ENCODE data around the gene POMGNT1.

Gene POMGNT1

GRCh38 chr1:46186076-46186475 is 12.2 kb downstream of the POMGNT1 start:
- H3K27ac ChIP-seq: peak overlapping the region; percentile 99
- TF ChIP-seq, protein P1, sequence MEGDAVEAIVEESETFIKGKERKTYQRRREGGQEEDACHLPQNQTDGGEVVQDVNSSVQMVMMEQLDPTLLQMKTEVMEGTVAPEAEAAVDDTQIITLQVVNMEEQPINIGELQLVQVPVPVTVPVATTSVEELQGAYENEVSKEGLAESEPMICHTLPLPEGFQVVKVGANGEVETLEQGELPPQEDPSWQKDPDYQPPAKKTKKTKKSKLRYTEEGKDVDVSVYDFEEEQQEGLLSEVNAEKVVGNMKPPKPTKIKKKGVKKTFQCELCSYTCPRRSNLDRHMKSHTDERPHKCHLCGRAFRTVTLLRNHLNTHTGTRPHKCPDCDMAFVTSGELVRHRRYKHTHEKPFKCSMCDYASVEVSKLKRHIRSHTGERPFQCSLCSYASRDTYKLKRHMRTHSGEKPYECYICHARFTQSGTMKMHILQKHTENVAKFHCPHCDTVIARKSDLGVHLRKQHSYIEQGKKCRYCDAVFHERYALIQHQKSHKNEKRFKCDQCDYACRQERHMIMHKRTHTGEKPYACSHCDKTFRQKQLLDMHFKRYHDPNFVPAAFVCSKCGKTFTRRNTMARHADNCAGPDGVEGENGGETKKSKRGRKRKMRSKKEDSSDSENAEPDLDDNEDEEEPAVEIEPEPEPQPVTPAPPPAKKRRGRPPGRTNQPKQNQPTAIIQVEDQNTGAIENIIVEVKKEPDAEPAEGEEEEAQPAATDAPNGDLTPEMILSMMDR (IDR thresholded peaks at IDR 0.05): no peak
- TF ChIP-seq ZFX (IDR thresholded peaks at IDR 0.05; ENCODE audit: borderline replicate concordance): no peak

GRCh38 chr1:46184920-46185658 is 13.1 kb downstream of the POMGNT1 start:
- H3K27ac ChIP-seq: peak overlapping the region; percentile 99
- no peak for TF ChIP-seq ZFX (IDR thresholded peaks at IDR 0.05; ENCODE audit: borderline replicate concordance)
- TF ChIP-seq, protein P1 (IDR thresholded peaks at IDR 0.05): no peak

- peak overlapping the region; percentile 99 for H3K27ac ChIP-seq
- TF ChIP-seq, protein P1 (IDR thresholded peaks at IDR 0.05): no peak
- TF ChIP-seq ZFX (IDR thresholded peaks at IDR 0.05; ENCODE audit: borderline replicate concordance): no peak
These were observed 14.2 kb downstream of the POMGNT1 start for GRCh38 chr1:46183926-46184557.

DNA sequence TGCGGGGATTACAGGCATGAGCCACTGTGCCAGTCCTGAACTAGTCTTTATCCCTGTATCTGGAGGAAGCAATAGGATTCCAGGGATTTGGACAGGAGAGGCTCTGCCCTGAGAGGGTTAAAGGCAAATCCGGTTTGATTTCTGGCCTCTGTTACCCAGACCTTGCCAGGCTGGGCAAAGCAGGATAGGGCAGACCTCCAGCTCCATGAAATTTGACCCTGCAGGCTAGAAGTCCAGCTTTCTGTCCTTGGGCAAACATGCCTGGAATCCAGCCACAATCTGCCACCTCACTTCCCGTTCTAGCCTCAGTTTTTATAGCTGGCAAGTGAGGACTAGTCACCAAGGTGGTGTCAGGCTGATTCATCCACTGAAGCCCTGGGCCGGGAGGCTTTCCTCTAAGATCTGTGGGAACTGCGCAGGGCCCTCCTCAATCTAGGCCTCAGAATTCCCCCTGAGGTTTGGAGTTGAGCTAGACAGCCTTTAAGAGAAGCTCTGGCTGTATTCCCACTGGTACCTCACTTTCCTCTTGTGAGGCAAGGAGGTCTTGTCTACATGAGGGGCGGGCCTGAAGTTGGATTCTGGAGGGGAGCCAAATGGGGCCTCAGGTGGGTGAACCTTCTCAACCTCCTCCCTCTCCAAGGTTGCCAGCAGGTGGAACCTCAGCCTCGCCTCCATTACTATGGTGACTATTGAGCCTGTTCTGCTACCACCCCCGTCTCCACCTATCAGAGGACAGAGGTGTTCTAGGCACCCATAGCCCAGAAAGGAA is 15.0 kb downstream of the POMGNT1 start:
- TF ChIP-seq ZFX (IDR thresholded peaks at IDR 0.05; ENCODE audit: borderline replicate concordance): no peak
- TF ChIP-seq, protein P1 (IDR thresholded peaks at IDR 0.05): peak; percentile 11; the same call in 1 of the 2 replicates
- peak overlapping the region; percentile 99 for H3K27ac ChIP-seq

DNA sequence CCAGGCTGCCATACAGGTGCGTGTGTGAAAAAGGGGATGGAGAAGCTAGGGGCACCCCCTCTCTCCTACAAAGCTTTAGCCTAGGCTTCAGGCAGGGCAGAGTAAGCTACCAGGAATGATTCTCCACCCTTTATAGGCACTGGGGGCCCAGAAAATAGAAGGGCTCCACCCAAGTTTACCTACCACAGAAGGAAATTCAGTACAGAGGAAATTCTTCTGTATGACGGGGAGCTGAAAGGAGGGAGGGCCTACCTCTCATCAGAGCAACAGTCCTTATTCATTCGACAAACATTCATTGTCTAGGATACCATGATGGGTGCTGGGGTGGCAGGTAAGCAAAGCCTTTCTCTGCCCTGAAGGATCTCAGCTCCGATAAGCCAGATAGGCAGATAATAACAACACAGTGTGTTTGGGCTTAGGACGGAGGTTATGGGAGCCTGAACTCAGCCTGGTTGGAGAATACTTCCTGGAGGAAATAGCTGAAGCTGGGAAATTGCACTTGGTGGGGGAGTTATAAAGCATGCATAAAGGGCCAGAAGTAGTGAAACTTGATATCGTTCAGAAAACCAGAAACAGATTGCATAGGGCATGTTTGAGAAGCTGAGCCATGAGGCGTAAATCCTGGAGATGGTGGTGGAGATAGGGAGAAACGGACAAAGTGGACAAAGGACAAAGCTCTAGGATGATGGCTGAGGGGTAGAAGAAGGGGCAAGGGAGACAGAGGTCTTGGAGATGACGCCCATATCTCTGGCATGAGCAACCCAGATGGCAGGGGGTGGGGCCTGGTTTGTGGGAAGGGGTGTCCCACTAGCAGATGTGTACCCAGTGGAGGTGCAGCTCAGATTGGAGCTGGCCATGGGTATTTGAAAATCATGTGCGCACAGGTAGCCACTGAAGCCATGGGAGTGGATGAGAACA is 16.6 kb downstream of the POMGNT1 start:
- TF ChIP-seq, protein P1 (IDR thresholded peaks at IDR 0.05): no peak
- no peak for TF ChIP-seq ZFX (IDR thresholded peaks at IDR 0.05; ENCODE audit: borderline replicate concordance)
- peak overlapping the region; percentile 99 for H3K27ac ChIP-seq

DNA sequence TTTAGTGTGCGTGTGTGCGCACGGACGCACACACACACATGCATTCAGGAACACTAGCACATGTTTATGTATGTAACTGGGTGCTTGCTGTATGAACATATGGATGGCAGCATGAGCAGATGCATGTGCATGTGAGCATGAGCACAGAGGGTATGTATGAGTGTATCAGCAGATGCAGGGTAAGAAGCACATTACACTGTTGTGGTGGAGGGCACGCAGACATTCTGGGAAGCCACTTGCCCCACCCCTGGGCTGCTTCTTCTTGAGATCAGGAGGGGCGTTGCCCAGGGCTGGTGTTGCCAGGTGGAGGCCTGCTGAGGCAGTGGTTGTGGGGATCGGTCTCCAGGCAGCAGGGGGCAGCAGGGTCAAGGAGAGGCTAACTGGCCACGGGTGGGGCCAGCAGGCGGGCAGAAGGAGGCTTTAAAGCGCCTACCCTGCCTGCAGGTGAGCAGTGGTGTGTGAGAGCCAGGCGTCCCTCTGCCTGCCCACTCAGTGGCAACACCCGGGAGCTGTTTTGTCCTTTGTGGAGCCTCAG is 18.1 kb downstream of the POMGNT1 start:
- TF ChIP-seq, protein P1 (IDR thresholded peaks at IDR 0.05): no peak
- no peak for TF ChIP-seq ZFX (IDR thresholded peaks at IDR 0.05; ENCODE audit: borderline replicate concordance)
- H3K27ac ChIP-seq: peak overlapping the region; percentile 99

Data from 22Rv1 (cell line).